Liver (tissue), 3 donors: Measurements from ENCODE around the gene SMYD1.

ENCODE experiments used
- EGR1 ChIP-seq, 2 donors: IDR thresholded peaks; 2 replicates each; pipeline ENCODE4 v1.6.1; 2016 to 2018; ENCODE audit warnings: antibody characterized with exemption in 2 of 2, low read depth in 2 of 2
- FOXA1 ChIP-seq: IDR thresholded peaks from 2 replicates; pipeline ENCODE4 v1.6.1; 2016; ENCODE audit warnings: antibody characterized with exemption
- JUND ChIP-seq, 2 donors: IDR thresholded peaks; 2 replicates each; pipeline ENCODE4 v1.6.1; 2016; ENCODE audit warnings: antibody characterized with exemption in 2 of 2
- SP1 ChIP-seq: IDR thresholded peaks from 2 replicates; pipeline ENCODE4 v1.6.1; 2018; ENCODE audit warnings: antibody characterized with exemption, mild to moderate bottlenecking
- TF ChIP-seq, protein P1 (sequence below): fragments of 150-350 bp; IDR thresholded peaks from 2 replicates; pipeline ENCODE4 v1.5.1; 2017; ENCODE audit warnings: improper control_type of control experiment, low read depth, low read length; ENCODE audit not compliant: missing input control
- donor health status: healthy.
- donor health status: healthy.

DNA sequence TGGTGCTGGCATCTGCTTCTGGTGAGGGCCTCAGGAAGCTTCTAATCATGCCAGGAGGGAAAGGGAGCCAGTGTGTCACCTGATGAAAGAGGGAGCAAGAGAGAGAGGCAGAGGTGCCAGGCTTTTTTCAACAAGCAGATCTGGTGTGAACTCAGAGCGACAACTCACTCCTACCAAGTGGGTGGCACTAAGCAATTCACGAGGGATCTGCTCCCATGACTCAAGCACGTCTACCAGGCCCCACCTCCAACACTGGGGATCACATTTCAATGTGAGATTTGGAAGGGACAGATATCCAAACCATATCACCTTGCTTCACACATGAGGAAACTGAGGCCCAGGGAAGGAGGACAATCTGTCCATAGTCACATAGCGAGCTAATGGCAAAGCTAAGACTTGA is 41.2 kb downstream of the SMYD1 start:
- TF ChIP-seq, protein P1, sequence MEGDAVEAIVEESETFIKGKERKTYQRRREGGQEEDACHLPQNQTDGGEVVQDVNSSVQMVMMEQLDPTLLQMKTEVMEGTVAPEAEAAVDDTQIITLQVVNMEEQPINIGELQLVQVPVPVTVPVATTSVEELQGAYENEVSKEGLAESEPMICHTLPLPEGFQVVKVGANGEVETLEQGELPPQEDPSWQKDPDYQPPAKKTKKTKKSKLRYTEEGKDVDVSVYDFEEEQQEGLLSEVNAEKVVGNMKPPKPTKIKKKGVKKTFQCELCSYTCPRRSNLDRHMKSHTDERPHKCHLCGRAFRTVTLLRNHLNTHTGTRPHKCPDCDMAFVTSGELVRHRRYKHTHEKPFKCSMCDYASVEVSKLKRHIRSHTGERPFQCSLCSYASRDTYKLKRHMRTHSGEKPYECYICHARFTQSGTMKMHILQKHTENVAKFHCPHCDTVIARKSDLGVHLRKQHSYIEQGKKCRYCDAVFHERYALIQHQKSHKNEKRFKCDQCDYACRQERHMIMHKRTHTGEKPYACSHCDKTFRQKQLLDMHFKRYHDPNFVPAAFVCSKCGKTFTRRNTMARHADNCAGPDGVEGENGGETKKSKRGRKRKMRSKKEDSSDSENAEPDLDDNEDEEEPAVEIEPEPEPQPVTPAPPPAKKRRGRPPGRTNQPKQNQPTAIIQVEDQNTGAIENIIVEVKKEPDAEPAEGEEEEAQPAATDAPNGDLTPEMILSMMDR = no peak
- TF ChIP-seq SP1 = no peak
- no peak for TF ChIP-seq JUND (IDR thresholded peaks at IDR 0.05)
- no peak for TF ChIP-seq EGR1 (IDR thresholded peaks at IDR 0.05; ENCODE audit: low read depth in 2 of 2)
- TF ChIP-seq FOXA1 = no peak
